Occipital lobe (tissue), 2 donors: ENCODE data around the gene GBE1. TPM values are rescaled to one million over a fixed set of nuclear protein-coding genes. Genes with fewer than 3 reads are reported as not detected.

ENCODE experiments used
- DNase-seq: peaks from one replicate; lab custom pipeline; 2025; lab: John Stamatoyannopoulos, UW
- total RNA-seq: library from RNA; depleted of rRNA; stranded (reverse); fragments of >200 nt; gene quantifications from one replicate; pipeline ENCODE4 v1.2.3, GENCODE V29; 2014

GBE1 gene
- total RNA-seq, 1 donor from 2014 or later, result 21.1 TPM

GRCh38 chr3:81699536-81700320 lies 61.7 kb downstream of the GBE1 start:
- DNase-seq, result no peak

- no peak for DNase-seq
Measured at GRCh38 chr3:81696090-81696489, 65.4 kb downstream of the GBE1 start.

GRCh38 chr3:81695302-81695701 lies 66.1 kb downstream of the GBE1 start:
- DNase-seq, result no peak

GRCh38 chr3:81694662-81695061 lies 66.8 kb downstream of the GBE1 start:
- DNase-seq, result no peak

- DNase-seq, result no peak
Measured at GRCh38 chr3:81692766-81693165, 68.7 kb downstream of the GBE1 start.

- no peak for DNase-seq
Measured at GRCh38 chr3:81689617-81690016, 71.8 kb downstream of the GBE1 start.

- DNase-seq, result no peak
Measured at GRCh38 chr3:81684751-81685395, 76.6 kb downstream of the GBE1 start.

- DNase-seq, result no peak
Measured at GRCh38 chr3:81676706-81677456, 84.6 kb downstream of the GBE1 start.

- no peak for DNase-seq
Measured at GRCh38 chr3:81674690-81675089, 86.8 kb downstream of the GBE1 start.

GRCh38 chr3:81668283-81668682 lies 93.2 kb downstream of the GBE1 start:
- no peak for DNase-seq

GRCh38 chr3:81666502-81667121 lies 94.8 kb downstream of the GBE1 start:
- DNase-seq, result no peak

GRCh38 chr3:81663114-81663513 lies 98.3 kb downstream of the GBE1 start:
- DNase-seq, result no peak

- no peak for DNase-seq
Measured at GRCh38 chr3:81660036-81660435, 101.4 kb downstream of the GBE1 start.

- no peak for DNase-seq
Measured at GRCh38 chr3:81658322-81658997, 103.0 kb downstream of the GBE1 start.

- DNase-seq, result no peak
Measured at GRCh38 chr3:81651139-81651538, 110.3 kb downstream of the GBE1 start.

GRCh38 chr3:81650187-81650586 lies 111.3 kb downstream of the GBE1 start:
- DNase-seq, result no peak

- no peak for DNase-seq
Measured at GRCh38 chr3:81645248-81645647, 116.2 kb downstream of the GBE1 start.

GRCh38 chr3:81643721-81644120 lies 117.7 kb downstream of the GBE1 start:
- DNase-seq, result no peak

GRCh38 chr3:81638480-81638879 lies 123.0 kb downstream of the GBE1 start:
- DNase-seq, result no peak

- DNase-seq, result no peak
Measured at GRCh38 chr3:81632659-81633058, 128.8 kb downstream of the GBE1 start.

GRCh38 chr3:81624756-81625155 lies 136.7 kb downstream of the GBE1 start:
- no peak for DNase-seq
